Caco-2 (cell line): Measurements from ENCODE around the gene PIK3C2G. TPM values are rescaled to one million over a fixed set of nuclear protein-coding genes. Genes with fewer than 3 reads are reported as not detected.
A peak's percentile ranks its signal among the peaks of the same experiment; 100 is the strongest.

Source experiments
- BruUV-seq: library from RNA; stranded (reverse); fragments of 400-500 nt; replicated peaks from 2 replicates; lab custom pipeline; 2021; lab: Mats Ljungman, UMichigan
- CTCF ChIA-PET: fragments of 300-600 bp; sonication (Branson Sonifier 250); formaldehyde crosslinking; loops from one replicate; lab custom pipeline; 2022; ENCODE audit warnings: antibody characterized with exemption; lab: Charles Lee
- POLR2A ChIA-PET: fragments of 300-600 bp; sonication (Branson Sonifier 250); formaldehyde crosslinking; loops from one replicate; lab custom pipeline; 2022; ENCODE audit warnings: antibody characterized with exemption; lab: Charles Lee
- DNase-seq, 2 experiments: peaks; one replicate each; pipeline versions ENCODE4 v3.0.0 to v3.0.0-alpha.2; 2020 to 2022
- H3K27me3 ChIP-seq: replicated peaks from 2 replicates; pipeline ENCODE4 v1.6.0; 2011; ENCODE audit warnings: low read length; ENCODE audit not compliant: control insufficient read depth, insufficient read depth
- H3K36me3 ChIP-seq: 2 replicates; pipeline ENCODE4 v1.5.1; 2011; ENCODE audit warnings: low read length; ENCODE audit not compliant: control insufficient read depth, insufficient read depth
- H3K4me1 ChIP-seq: fragments of 250-450 bp; sonication (Bioruptor Pico); 2 replicates; pipeline ENCODE4 v1.5.1; 2020; ENCODE audit warnings: mild to moderate bottlenecking
- H3K4me3 ChIP-seq: 2 replicates; pipeline ENCODE4 v1.5.1; 2011; ENCODE audit warnings: low read depth, mild to moderate bottlenecking, control low read depth, low read length
- H3K9me3 ChIP-seq: fragments of 250-450 bp; sonication (Bioruptor Pico); 2 replicates; pipeline ENCODE4 v1.5.1; 2020; ENCODE audit warnings: mild to moderate bottlenecking, moderate library complexity
- H3K27ac Mint-ChIP-seq: one replicate; pipeline ENCODE4 v1.8.0; 2022; ENCODE audit warnings: mixed read lengths; ENCODE audit not compliant: unreplicated experiment
- H3K27me3 Mint-ChIP-seq: one replicate; pipeline ENCODE4 v1.8.0; 2022; ENCODE audit warnings: mixed read lengths; ENCODE audit not compliant: insufficient read depth, unreplicated experiment
- H3K36me3 Mint-ChIP-seq: one replicate; pipeline ENCODE4 v1.8.0; 2022; ENCODE audit warnings: mild to moderate bottlenecking, mixed read lengths; ENCODE audit not compliant: insufficient read depth, unreplicated experiment
- H3K4me1 Mint-ChIP-seq: one replicate; pipeline ENCODE4 v1.8.0; 2022; ENCODE audit warnings: low read depth, mixed read lengths; ENCODE audit not compliant: unreplicated experiment
- H3K4me3 Mint-ChIP-seq: one replicate; pipeline ENCODE4 v1.8.0; 2022; ENCODE audit warnings: mild to moderate bottlenecking, moderate library complexity, mixed read lengths; ENCODE audit not compliant: unreplicated experiment
- H3K9me3 Mint-ChIP-seq: one replicate; pipeline ENCODE4 v1.8.0; 2022; ENCODE audit warnings: mixed read lengths; ENCODE audit not compliant: unreplicated experiment
- intact Hi-C: fragments of 100-400 bp; cut with micrococcal nuclease; formaldehyde crosslinking; loops from one replicate; pipeline ENCODE4 v1.10.0; 2022; ENCODE audit not compliant: unreplicated experiment
- total RNA-seq: library from RNA; stranded (reverse); gene quantifications from 2 replicates; pipeline ENCODE4 v1.2.3, GENCODE V29; 2022
- TF ChIP-seq, protein P1 (sequence below), 2 experiments: fragments of 200-600 bp in 1 of 2; IDR thresholded peaks; 1 replicate in 1 of 2; 2 replicates in 1 of 2; pipeline versions ENCODE4 v1.5.1 to v1.8.0; 2011 to 2022; ENCODE audit warnings: antibody characterized with exemption in 1 of 2, control low read depth in 1 of 2, inconsistent platforms in 1 of 2, low read depth in 1 of 2, low read length in 1 of 2, mild to moderate bottlenecking in 1 of 2, moderate library complexity in 1 of 2; ENCODE audit not compliant: insufficient read depth in 1 of 2, severe bottlenecking in 1 of 2, unreplicated experiment in 1 of 2

PIK3C2G gene
- total RNA-seq, 1 experiment from 2014 or later: not detected

DNA sequence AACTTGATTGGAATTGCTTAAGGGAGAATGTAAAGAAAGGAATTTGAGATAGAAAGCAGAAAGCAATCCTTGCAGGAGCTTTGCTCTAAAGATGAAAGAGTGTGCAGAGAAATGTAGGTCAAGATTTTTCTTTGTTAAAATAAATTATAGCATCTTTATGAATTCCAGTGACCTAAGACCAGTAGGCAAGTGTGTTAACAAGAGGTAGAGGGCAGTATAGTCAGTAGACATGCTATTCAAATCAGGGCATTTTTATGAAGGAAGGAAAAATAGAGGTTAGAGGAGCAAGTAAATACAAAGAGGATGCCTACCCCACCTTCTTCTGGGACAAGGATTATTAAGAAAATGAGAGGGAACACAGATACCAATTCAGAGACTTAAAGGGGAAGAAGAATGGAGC is 328.0 kb downstream of the PIK3C2G start:
- no peaks in the 10 kb centered on the region for H3K27me3 ChIP-seq
- no peaks in the 10 kb centered on the region for H3K4me1 ChIP-seq
- BruUV-seq: no TSS peak
- no peaks in the 10 kb centered on the region for H3K4me1 Mint-ChIP-seq
- no peaks in the 10 kb centered on the region for H3K36me3 Mint-ChIP-seq
- intact Hi-C loops: no loop called here
- H3K9me3 Mint-ChIP-seq: peaks cover 21% of the 10 kb centered on the region
- TF ChIP-seq, protein P1, sequence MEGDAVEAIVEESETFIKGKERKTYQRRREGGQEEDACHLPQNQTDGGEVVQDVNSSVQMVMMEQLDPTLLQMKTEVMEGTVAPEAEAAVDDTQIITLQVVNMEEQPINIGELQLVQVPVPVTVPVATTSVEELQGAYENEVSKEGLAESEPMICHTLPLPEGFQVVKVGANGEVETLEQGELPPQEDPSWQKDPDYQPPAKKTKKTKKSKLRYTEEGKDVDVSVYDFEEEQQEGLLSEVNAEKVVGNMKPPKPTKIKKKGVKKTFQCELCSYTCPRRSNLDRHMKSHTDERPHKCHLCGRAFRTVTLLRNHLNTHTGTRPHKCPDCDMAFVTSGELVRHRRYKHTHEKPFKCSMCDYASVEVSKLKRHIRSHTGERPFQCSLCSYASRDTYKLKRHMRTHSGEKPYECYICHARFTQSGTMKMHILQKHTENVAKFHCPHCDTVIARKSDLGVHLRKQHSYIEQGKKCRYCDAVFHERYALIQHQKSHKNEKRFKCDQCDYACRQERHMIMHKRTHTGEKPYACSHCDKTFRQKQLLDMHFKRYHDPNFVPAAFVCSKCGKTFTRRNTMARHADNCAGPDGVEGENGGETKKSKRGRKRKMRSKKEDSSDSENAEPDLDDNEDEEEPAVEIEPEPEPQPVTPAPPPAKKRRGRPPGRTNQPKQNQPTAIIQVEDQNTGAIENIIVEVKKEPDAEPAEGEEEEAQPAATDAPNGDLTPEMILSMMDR (IDR thresholded peaks at IDR 0.05; ENCODE audit: insufficient read depth in 1 of 2, low read depth in 1 of 2, low read length in 1 of 2, severe bottlenecking in 1 of 2, unreplicated experiment in 1 of 2): peak in 1 of 2 experiments; percentile 26
- no peak overlapping the region for H3K4me3 ChIP-seq
- no peak overlapping the region for H3K4me3 Mint-ChIP-seq
- no peaks in the 10 kb centered on the region for H3K27me3 Mint-ChIP-seq
- no peaks in the 10 kb centered on the region; the same call in 1 of the 2 replicates for H3K9me3 ChIP-seq
- no peak for DNase-seq
- ChIA-PET POLR2A (no interaction called here), CTCF (interaction anchor here (0.6 kb wide), 1 partner anchor 117 kb away, joined by 3 read pairs; no protein-coding TSS in a partner anchor)
- no peaks in the 10 kb centered on the region for H3K36me3 ChIP-seq
- H3K27ac Mint-ChIP-seq: no peak overlapping the region

GRCh38 chr12:18591473-18591872 is 330.2 kb downstream of the PIK3C2G start:
- Mint-ChIP-seq H3K36me3 (no peaks in the 10 kb centered on the region), H3K4me1 (no peaks in the 10 kb centered on the region), H3K9me3 (peaks cover under 1% of the 10 kb centered on the region), H3K27ac (no peak overlapping the region), H3K4me3 (no peak overlapping the region), H3K27me3 (no peaks in the 10 kb centered on the region)
- no TSS peak for BruUV-seq
- CTCF ChIA-PET: no interaction called here
- Histone ChIP-seq H3K4me1 (peaks cover 10% of the 10 kb centered on the region; the same call in 1 of the 2 replicates), H3K4me3 (no peak overlapping the region), H3K36me3 (no peaks in the 10 kb centered on the region), H3K27me3 (no peaks in the 10 kb centered on the region), H3K9me3 (no peaks in the 10 kb centered on the region)
- DNase-seq: no peak
- intact Hi-C loops: no loop called here
- POLR2A ChIA-PET: no interaction called here
- TF ChIP-seq, protein P1 (IDR thresholded peaks at IDR 0.05; ENCODE audit: insufficient read depth in 1 of 2, low read depth in 1 of 2, low read length in 1 of 2, severe bottlenecking in 1 of 2, unreplicated experiment in 1 of 2): no peak

- H3K4me1 ChIP-seq: peaks cover 10% of the 10 kb centered on the region; the same call in 1 of the 2 replicates
- H3K4me3 ChIP-seq: no peak overlapping the region
- no peaks in the 10 kb centered on the region for H3K36me3 ChIP-seq
- no TSS peak for BruUV-seq
- no peaks in the 10 kb centered on the region for H3K27me3 ChIP-seq
- TF ChIP-seq, protein P1 (IDR thresholded peaks at IDR 0.05; ENCODE audit: insufficient read depth in 1 of 2, low read depth in 1 of 2, low read length in 1 of 2, severe bottlenecking in 1 of 2, unreplicated experiment in 1 of 2): no peak
- no peaks in the 10 kb centered on the region for H3K4me1 Mint-ChIP-seq
- intact Hi-C loops: no loop called here
- H3K9me3 ChIP-seq: no peaks in the 10 kb centered on the region
- H3K4me3 Mint-ChIP-seq: no peak overlapping the region
- H3K36me3 Mint-ChIP-seq: no peaks in the 10 kb centered on the region
- CTCF ChIA-PET: no interaction called here
- H3K27ac Mint-ChIP-seq: no peak overlapping the region
- peak; percentile 12 to 38 for DNase-seq
- no peaks in the 10 kb centered on the region for H3K27me3 Mint-ChIP-seq
- POLR2A ChIA-PET: no interaction called here
- no peaks in the 10 kb centered on the region for H3K9me3 Mint-ChIP-seq
Measured at GRCh38 chr12:18595412-18595811, 334.1 kb downstream of the PIK3C2G start.
